B cell (primary cell): ENCODE data around the gene TCF7. TPM values are rescaled to one million over a fixed set of nuclear protein-coding genes. Genes with fewer than 3 reads are reported as not detected.

Experiments used
- ATAC-seq: fragments of 200-7000 bp; cut with Tn5 transposase; one replicate; pipeline ENCODE4 v1.10.0; 2021; ENCODE audit warnings: low read depth, mild to moderate bottlenecking, moderate number of reproducible peaks, moderate library complexity
- CTCF ChIA-PET: fragments of 350-600 bp; sonication (Branson Sonifier 250); formaldehyde crosslinking; loops from one replicate; lab custom pipeline; 2021; ENCODE audit warnings: antibody characterized with exemption, inconsistent platforms; lab: Charles Lee
- POLR2A ChIA-PET: fragments of 350-600 bp; sonication (Branson Sonifier 250); formaldehyde crosslinking; loops from one replicate; lab custom pipeline; 2021; ENCODE audit warnings: antibody characterized with exemption; lab: Charles Lee
- DNase-seq: peaks from one replicate; pipeline ENCODE4 v3.0.0; 2013
- H2AFZ ChIP-seq: 2 replicates; pipeline ENCODE4 v1.6.1; 2012; ENCODE audit warnings: mild to moderate bottlenecking, low read depth, low read length; ENCODE audit not compliant: insufficient read depth, poor library complexity, severe bottlenecking
- H3K27ac ChIP-seq, 2 donors: 1 replicate in 1 of 2; 2 replicates in 1 of 2; pipeline ENCODE4 v1.5.1; 2012 to 2013; ENCODE audit warnings: low read length in 2 of 2, mild to moderate bottlenecking in 2 of 2, moderate library complexity in 1 of 2
- H3K27me3 ChIP-seq, 4 experiments: fragments of 200-600 bp in 1 of 4; sonication (generic) in 1 of 4; replicated peaks in 1 of 4; 1 replicate in 2 of 4; 2 replicates in 2 of 4; pipeline versions ENCODE4 v1.6.1 to v1.7.0; 2013 to 2016; ENCODE audit warnings: low read length in 3 of 4, mild to moderate bottlenecking in 2 of 4, mixed read lengths in 1 of 4, moderate library complexity in 1 of 4; ENCODE audit not compliant: insufficient read depth in 4 of 4, control insufficient read depth in 3 of 4; ENCODE audit errors: control extremely low read depth in 1 of 4
- H3K36me3 ChIP-seq, 2 experiments: replicated peaks in 1 of 2; 1 replicate in 1 of 2; 2 replicates in 1 of 2; pipeline versions ENCODE4 v1.6.1 to v1.7.1; 2013; ENCODE audit warnings: low read length in 1 of 2; ENCODE audit not compliant: insufficient read depth in 2 of 2, control insufficient read depth in 1 of 2; ENCODE audit errors: control extremely low read depth in 1 of 2, extremely low read depth in 1 of 2
- H3K4me1 ChIP-seq, 2 donors: fragments of 200-600 bp in 1 of 2; sonication (generic) in 1 of 2; 1 replicate in 1 of 2; 2 replicates in 1 of 2; pipeline versions ENCODE4 v1.5.1 to v1.6.1; 2013 to 2017; ENCODE audit warnings: low read length in 2 of 2; ENCODE audit not compliant: control insufficient read depth in 2 of 2, insufficient read depth in 2 of 2
- H3K4me2 ChIP-seq: replicated peaks from 2 replicates; pipeline ENCODE3; 2012; ENCODE audit warnings: mild to moderate bottlenecking, low read depth, low read length; ENCODE audit not compliant: poor library complexity, severe bottlenecking
- H3K4me3 ChIP-seq, 5 experiments: fragments of 200-600 bp in 1 of 5; sonication (generic) in 1 of 5; 1 replicate in 3 of 5; 2 replicates in 2 of 5; pipeline versions ENCODE4 v1.5.1 to v1.7.0; 2011 to 2016; ENCODE audit warnings: low read length in 4 of 5, mild to moderate bottlenecking in 4 of 5, low read depth in 2 of 5, control low read depth in 1 of 5, moderate library complexity in 1 of 5; ENCODE audit not compliant: insufficient read depth in 1 of 5; ENCODE audit errors: control extremely low read depth in 1 of 5, extremely low read depth in 1 of 5
- H3K79me2 ChIP-seq: fragments of 200-600 bp; sonication (generic); one replicate; pipeline ENCODE4 v1.6.0; 2016; ENCODE audit warnings: low read length; ENCODE audit not compliant: control insufficient read depth, insufficient read depth
- H3K9ac ChIP-seq: fragments of 200-600 bp; sonication (generic); 2 replicates; pipeline ENCODE4 v1.6.1; 2017; ENCODE audit warnings: mild to moderate bottlenecking, low read length, moderate library complexity
- H3K9me3 ChIP-seq, 3 donors: one replicate each; pipeline versions ENCODE4 v1.6.1 to v1.7.1; 2013; ENCODE audit warnings: low read length in 2 of 3; ENCODE audit not compliant: control insufficient read depth in 2 of 3, insufficient read depth in 1 of 3; ENCODE audit errors: control extremely low read depth in 1 of 3
- H4K20me1 ChIP-seq: 2 replicates; pipeline ENCODE4 v1.6.0; 2012; ENCODE audit warnings: mild to moderate bottlenecking, low read length; ENCODE audit not compliant: insufficient read depth, control insufficient read depth, poor library complexity, severe bottlenecking
- H3K27ac Mint-ChIP-seq: one replicate; pipeline ENCODE4 v1.8.0; 2021; ENCODE audit warnings: mixed read lengths
- H3K27me3 Mint-ChIP-seq: one replicate; pipeline ENCODE4 v1.8.0; 2021; ENCODE audit warnings: mixed read lengths
- H3K4me1 Mint-ChIP-seq: one replicate; pipeline ENCODE4 v1.8.0; 2021; ENCODE audit warnings: mixed read lengths
- H3K4me3 Mint-ChIP-seq: one replicate; pipeline ENCODE4 v1.8.0; 2021; ENCODE audit warnings: mixed read lengths
- H3K9me3 Mint-ChIP-seq: one replicate; pipeline ENCODE4 v1.8.0; 2022; ENCODE audit warnings: mixed read lengths; ENCODE audit not compliant: insufficient read depth
- CTCF ChIP-seq: fragments of 200-600 bp; IDR thresholded peaks from one replicate; pipeline ENCODE4 v1.8.0; 2022; ENCODE audit warnings: antibody characterized with exemption, mild to moderate bottlenecking
- EZH2 ChIP-seq: IDR thresholded peaks from 2 replicates; pipeline ENCODE4 v1.6.1; 2012; ENCODE audit warnings: borderline replicate concordance, low read depth, mild to moderate bottlenecking, moderate library complexity, low read length; ENCODE audit not compliant: insufficient read depth, poor library complexity, severe bottlenecking
- WGBS: methylation state at CpG from one replicate; pipeline ENCODE4 v1.1.5; 2013; ENCODE audit warnings: missing lambda C conversion rate; ENCODE audit not compliant: insufficient coverage; 5-methylcytosine and 5-hydroxymethylcytosine counted together
- intact Hi-C: fragments of 100-400 bp; cut with micrococcal nuclease; formaldehyde crosslinking; loops from one replicate; pipeline ENCODE4 v1.10.0; 2022
- polyA plus RNA-seq: library from polyadenylated mRNA; depleted of rRNA; stranded (reverse); fragments of >200 nt; gene quantifications from 2 replicates; pipeline ENCODE4 v1.2.3, GENCODE V29; 2012
- total RNA-seq, 2 donors: library from RNA; stranded (reverse); fragments of 120-200 nt in 1 of 2; gene quantifications; 1 replicate in 1 of 2; 2 replicates in 1 of 2; pipeline versions ENCODE4 v1.2.3 to v1.2.4, GENCODE V29; 2013 to 2022

TCF7 gene
- total and polyA plus RNA-seq, 2 donors (not counting 1 experiment from before 2014, with no cell fraction given) = 26.8 to 61.1 TPM

DNA sequence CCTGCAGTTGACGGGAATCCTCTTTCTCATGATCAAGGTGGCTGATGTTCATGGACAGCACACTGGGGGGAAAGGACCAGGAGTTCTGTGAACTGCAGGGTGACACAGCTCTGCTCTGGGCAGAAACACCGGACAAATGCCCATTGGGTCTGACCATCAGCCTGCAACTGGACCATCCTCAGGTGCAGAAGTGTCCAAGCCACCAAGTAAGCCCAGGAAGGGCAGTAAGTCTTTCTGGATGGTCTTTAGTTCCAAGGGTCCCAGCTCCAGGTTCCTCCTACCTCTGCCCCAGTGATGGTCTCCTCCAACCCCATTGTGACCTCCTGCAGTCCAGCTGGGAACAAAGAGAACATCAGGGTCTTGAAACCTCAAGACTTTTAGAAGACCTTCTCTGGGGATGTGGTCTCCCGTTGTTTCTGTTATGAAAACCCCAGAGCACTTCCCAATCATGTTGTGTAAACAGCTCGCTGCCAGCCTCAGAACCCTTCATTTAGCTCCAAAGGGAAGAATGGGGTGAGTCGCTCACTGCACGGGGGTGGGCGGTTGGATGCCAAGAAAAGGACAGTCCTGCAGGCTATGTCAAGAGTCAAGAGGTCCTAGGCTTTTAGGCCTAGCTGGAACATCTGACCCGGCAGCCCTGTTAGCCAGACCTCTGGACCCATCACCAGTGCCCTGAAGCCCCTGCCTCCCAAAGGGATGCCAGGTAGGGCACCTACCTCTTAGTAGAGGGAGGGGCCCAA is 41.8 kb upstream of the TCF7 start:
- peaks cover 0 to 31% (median 12%) of the 10 kb centered on the region in 4 experiments for H3K27me3 ChIP-seq
- Mint-ChIP-seq H3K9me3 (no peaks in the 10 kb centered on the region), H3K4me3 (no peak overlapping the region), H3K27ac (no peak overlapping the region), H3K27me3 (peaks cover 31% of the 10 kb centered on the region), H3K4me1 (peaks cover 5% of the 10 kb centered on the region)
- H4K20me1 ChIP-seq = no peaks in the 10 kb centered on the region
- H3K4me3 ChIP-seq = no peak overlapping the region
- CTCF ChIA-PET = interaction anchor here (0.7 to 3.8 kb wide), 5 partner anchors 28 to 73 kb away, joined by 3 to 16 read pairs (median 5); no protein-coding TSS in a partner anchor
- DNase-seq (no peak), ATAC-seq (no peak)
- no peak overlapping the region for H3K27ac ChIP-seq
- H3K79me2 ChIP-seq = no peaks in the 10 kb centered on the region
- 95% methylated on average over 5 of the region's 8 CpGs for WGBS
- H3K36me3 ChIP-seq = no peaks in the 10 kb centered on the region
- TF ChIP-seq EZH2 = no peak
- TF ChIP-seq CTCF = no peak
- peaks cover 12 to 13% of the 10 kb centered on the region in 2 donors for H3K4me1 ChIP-seq
- H2AFZ ChIP-seq = no peak overlapping the region
- H3K9ac ChIP-seq = no peak overlapping the region
- intact Hi-C loops = no loop called here
- H3K9me3 ChIP-seq = peaks cover 0 to 3% (median 0%) of the 10 kb centered on the region in 3 donors
- no peak overlapping the region for H3K4me2 ChIP-seq
- POLR2A ChIA-PET = no interaction called here

- H3K4me2 ChIP-seq = no peak overlapping the region
- intact Hi-C loops = no loop called here
- H3K27ac ChIP-seq = no peak overlapping the region
- Mint-ChIP-seq H3K4me3 (no peak overlapping the region), H3K9me3 (no peaks in the 10 kb centered on the region), H3K27me3 (peaks cover 24% of the 10 kb centered on the region), H3K27ac (no peak overlapping the region), H3K4me1 (peaks cover 5% of the 10 kb centered on the region)
- no CpG with 5 or more reads among the region's 2 CpGs for WGBS
- no peak overlapping the region for H2AFZ ChIP-seq
- H3K36me3 ChIP-seq = no peaks in the 10 kb centered on the region
- no peak overlapping the region for H3K4me3 ChIP-seq
- no peaks in the 10 kb centered on the region for H3K79me2 ChIP-seq
- peaks cover 12 to 13% of the 10 kb centered on the region in 2 donors for H3K4me1 ChIP-seq
- peaks cover 0 to 31% (median 12%) of the 10 kb centered on the region in 4 experiments for H3K27me3 ChIP-seq
- H4K20me1 ChIP-seq = no peaks in the 10 kb centered on the region
- H3K9ac ChIP-seq = no peak overlapping the region
- ATAC-seq (no peak), DNase-seq (no peak)
- TF ChIP-seq EZH2 (no peak), CTCF (no peak)
- ChIA-PET CTCF (interaction anchor here (0.9 to 3.8 kb wide), 5 partner anchors 27 to 72 kb away, joined by 3 to 16 read pairs (median 5); no protein-coding TSS in a partner anchor), POLR2A (interaction anchor here (1.4 kb wide), 1 partner anchor 27 kb away, joined by 4 read pairs; no protein-coding TSS in a partner anchor)
- H3K9me3 ChIP-seq = peaks cover 0 to 3% (median 0%) of the 10 kb centered on the region in 3 donors
Observed at GRCh38 chr5:134073404-134073803, 41.1 kb upstream of the TCF7 start.
